ENCODE measurements around the gene LST1.

GRCh38 chr6:31538805-31539400, 47.2 kb upstream of the LST1 start:
- TF ChIP-seq EZH2phosphoT487 (conservative IDR thresholded peaks at IDR 0.05; ENCODE audit: low read length) (no peak), CTCF (IDR thresholded peaks at IDR 0.05; ENCODE audit: insufficient read depth, low read length, poor library complexity, severe bottlenecking) (no peak)
